GM19455 (cell line): ENCODE results near the gene TBCD.

Experiments used
- ATAC-seq: cut with Tn5 transposase; IDR thresholded peaks from one replicate; pipeline ENCODE4 v1.9.1; 2021; ENCODE audit not compliant: unreplicated experiment

Gene TBCD

DNA sequence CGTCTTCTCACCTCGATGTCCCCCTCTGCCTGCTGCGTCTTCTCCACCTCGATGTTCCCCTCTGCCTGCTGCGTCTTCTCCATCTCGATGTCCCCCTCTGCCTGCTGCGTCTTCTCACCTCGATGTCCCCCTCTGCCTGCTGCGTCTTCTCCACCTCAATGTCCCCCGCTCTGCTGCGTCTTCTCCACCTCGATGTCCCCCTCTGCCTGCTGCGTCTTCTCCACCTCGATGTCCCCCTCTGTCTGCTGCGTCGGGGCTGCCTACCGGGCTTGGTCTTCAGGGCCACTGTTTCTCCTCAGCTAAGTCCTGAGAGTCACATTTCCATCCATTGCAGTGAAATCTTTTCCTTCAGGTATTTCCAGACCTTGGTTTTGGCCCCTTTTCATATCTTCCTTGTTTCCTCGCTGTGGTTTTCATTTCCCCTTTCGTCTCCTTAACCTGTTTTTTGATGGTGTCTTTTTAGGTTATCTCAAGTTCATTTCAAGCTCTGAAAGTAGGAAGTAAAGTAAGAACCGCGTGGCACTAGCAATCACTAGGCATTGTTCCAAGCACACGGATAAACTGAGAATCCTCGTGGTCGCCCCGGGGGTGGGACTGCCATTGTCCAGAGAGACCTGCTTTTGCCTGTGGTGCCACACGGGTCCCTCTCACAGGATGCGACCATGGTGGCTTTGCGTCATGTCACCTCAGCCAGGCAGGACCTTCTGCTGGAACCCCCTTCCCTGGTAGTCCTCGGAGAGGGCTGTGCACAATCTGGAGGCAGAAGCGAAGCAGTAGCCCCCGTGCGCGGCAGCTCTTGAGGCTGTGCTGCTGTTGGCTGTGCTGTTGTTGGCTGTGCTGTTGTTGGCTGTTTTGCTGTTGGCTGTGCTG, 97.4 kb downstream of the TBCD start:
- ATAC-seq, result no peak

GRCh38 chr17:82851381-82851780, 99.5 kb downstream of the TBCD start:
- no peak for ATAC-seq

DNA sequence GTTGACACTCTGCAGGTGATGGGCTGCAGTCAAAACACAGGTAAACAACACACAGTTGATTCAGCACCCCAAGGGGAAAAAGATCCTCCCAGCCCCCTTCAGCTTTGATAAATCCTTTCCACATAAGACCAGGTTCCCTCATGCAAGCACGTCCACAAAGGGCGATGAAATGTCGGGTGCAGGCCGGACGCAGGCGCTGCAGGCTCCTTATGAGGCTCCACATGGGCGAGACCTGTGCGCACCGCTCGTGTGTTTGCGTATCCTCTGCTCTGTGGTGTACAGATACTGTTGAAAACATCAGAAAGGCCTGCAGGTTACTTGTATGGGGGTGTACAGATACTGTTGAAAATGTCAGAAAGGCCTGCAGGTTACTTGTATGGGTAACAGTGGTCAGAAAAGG, 102.4 kb downstream of the TBCD start:
- no peak for ATAC-seq

GRCh38 chr17:82856361-82856760, 104.5 kb downstream of the TBCD start:
- no peak for ATAC-seq

- no peak for ATAC-seq
Measured at GRCh38 chr17:82858376-82859126, 106.7 kb downstream of the TBCD start.

DNA sequence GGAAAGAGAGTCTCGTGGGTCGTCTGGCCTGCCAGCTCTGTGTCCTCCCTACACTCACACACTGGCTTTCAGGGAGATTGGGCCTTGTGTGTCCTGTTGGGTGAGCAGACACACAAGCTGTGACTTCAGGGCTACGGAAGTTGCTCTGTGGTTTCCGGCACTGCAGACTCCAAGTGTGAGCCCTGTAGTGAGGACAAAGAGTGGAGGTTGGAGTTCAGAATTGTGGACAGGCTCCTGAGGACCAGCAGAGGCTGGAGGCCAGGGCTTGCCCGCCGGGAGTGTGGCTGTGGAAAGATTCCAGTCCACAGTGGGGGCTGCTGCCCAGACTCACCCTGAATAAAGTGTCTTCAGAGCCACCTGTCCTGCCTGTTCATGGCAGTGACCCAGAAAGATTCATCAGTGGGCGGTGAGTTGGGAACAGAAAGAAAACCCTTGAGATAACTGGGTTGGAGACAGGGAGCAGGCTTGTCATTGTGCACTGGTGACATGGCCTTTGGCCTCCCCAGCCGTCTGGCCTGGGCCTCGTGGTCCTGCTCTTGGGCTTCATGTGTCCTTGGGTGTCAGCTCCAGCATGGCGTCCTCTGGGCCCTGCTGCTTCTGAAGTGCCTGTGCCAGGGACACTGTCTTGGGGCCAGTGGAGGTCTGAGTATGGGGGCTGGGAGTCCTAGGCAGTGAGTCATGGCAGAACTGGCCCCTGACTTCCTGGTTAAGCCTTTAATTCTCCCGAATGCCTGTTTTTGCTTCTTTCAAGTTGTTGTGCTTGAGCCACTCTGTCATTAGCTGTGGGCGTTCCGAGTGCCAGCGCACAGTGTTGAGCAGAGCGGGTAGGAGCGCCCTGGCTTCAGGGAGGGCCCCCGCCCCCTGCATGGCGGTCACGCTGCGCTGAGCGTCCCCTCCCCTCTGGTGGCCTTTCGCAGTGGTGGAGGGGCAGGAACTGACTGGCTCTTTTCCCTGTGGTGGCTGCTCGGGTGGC, 107.9 kb downstream of the TBCD start:
- ATAC-seq, result no peak

DNA sequence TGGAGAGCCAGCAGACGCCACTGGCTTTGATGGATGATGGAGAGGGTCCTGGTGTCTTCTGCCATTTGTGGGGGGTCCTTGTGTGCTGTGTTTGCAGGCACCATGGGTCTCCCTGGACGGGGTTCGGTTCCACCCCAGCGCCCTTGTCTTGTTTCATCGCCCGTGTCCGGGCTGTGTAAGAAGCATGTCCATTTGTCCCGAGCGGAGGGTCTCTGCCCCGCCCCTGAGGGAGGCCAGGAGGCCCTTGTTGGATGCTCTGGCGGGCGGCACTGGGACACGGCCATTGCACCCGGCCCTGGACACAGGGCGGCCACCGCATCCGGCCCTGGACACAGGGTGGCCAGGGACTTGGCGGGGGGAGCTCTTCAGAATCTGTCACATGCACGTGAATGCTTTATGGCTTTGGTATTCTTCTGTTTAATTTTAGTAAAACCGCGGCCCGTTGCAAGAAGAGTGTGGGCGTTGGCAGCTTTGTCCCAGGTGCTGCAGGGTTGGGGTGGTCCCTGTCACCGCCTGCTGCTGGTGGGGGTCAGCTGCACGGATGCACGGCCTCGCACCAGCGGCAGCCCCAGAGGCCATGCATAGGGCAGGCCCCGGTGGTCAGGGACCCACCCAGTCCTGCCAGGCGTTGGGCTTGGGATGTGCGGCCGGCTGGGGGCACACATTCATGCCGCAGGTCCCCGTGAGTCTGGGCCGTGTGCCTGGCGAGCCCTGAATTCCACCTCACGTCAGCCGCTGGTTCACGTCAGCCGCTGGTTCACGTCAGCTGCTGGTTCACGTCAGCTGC, 108.9 kb downstream of the TBCD start:
- no peak for ATAC-seq

GRCh38 chr17:82861393-82861775, 109.5 kb downstream of the TBCD start:
- no peak for ATAC-seq

GRCh38 chr17:82862191-82862590, 110.3 kb downstream of the TBCD start:
- no peak for ATAC-seq

DNA sequence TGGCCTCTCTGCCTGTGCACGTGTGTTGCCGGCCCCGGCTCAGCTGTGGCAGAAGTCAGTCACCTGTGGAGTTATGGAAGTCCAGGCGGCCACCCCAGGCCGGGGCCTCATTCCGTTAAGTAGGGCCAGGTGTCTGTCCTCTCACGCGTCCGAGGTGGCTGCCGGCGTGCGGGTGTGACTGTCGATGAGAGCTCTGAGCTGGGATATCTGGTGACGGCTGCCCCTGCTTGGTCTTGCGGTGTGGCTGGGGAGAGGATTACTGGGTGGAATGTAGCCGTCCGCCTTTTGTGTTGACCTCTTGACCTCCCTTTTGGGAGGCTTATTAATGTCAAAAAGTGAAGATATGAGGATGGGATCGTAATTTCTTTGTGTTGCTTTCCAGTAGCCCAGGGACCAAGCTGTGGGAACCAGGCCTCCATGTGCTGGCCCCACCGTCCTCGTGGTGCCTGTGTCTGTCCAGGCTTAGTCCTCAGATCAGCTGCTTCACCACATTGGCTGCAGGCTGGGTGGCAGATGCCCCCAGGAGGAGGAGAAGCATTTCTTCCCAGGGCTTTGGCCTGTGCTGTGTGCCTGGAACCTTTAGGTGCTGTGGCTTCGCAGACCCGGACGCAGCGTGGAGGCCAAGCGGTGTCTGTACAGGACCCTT, 111.0 kb downstream of the TBCD start:
- ATAC-seq, result no peak

DNA sequence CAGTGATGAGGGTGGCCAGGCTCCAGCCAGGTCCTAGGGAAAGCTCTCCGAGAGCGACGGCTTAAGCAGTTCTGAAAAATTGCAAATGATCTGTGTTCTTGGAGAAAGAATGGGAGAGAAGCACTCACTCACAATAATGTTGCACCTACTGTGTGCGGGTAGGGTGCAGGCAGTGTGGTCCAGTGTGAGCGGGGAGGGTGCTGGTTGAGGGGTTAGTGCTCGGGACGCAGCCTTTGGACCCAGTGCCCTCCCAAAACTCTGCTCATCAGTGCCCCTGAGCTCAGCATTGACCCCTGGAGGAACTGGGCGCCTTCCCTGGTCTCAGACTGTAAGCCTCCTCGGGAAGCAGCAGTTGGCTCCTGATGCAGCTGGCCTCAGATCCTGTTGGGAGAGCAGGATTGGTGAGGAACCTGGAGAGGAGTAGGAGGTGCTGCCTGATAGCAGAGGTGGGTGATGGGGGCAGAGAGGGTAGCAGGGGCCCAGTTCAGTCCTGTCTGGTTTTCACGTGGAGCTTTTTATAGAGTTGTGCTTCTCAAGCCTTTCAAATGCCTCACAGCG, 111.6 kb downstream of the TBCD start:
- ATAC-seq, result no peak

DNA sequence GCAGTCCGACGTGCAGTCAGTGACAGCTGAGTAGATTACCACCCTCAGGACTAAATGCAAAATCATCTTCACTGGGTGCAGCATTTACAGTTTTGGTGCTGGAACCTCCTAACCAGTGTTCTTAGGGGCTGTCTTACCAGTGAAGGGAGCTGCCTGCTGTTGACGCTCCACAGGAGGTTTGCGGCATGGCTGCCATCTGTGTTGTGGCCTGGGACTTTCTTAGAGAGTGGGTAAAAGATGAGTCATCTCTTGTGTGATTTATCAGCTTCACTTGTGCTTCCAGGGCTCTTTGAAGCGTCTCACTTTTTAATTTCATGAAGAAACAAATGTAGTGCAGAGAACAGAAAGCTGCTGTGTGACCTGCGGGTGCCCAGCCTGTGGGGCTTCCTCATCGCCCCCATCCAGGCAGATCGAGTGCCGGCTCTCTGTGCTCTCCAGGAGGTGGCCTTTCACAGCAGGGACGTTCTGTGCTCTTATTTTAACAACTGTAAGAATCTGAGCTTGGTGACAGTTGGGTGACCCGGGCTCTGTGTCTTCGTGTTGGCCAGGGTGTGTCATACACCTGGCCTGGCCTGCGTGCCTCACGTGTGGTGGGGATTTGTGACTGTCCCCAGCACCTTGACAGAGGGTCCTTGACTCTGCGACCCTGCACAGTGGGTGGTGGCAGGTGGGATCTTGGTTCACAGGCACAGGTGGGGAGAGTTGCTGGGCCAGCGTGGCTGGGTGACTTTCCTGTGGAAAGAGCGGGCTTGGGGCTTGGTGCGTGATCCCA, 112.3 kb downstream of the TBCD start:
- ATAC-seq, result peak; percentile 79

DNA sequence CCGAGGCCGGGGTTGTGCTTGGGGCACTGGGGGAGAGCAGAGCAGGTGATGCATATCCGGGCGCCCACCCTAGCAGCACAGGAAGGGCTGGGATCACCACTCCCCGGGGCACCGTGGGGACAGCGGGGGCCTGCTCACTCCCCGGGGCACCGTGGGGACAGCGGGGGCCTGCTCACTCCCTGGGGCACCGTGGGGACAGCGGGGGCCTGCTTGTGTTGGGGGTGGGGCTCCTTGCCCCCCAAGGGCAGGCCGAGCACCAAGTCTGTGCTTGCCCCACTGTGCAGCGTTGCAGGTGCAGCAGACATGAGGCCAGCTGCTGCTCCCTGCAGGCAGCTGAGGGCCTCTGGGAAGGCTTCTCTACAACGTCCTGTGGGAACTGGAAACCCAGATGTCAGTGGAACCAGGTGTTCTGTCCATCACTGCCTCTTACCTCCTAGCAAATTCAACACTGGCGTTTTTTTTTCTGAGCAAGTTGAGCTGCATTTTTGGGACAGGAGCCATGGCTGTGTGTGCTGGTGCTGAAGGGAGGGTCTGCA, 112.9 kb downstream of the TBCD start:
- ATAC-seq, result peak; percentile 5

- ATAC-seq, result no peak
Measured at GRCh38 chr17:82865274-82865673, 113.4 kb downstream of the TBCD start.

DNA sequence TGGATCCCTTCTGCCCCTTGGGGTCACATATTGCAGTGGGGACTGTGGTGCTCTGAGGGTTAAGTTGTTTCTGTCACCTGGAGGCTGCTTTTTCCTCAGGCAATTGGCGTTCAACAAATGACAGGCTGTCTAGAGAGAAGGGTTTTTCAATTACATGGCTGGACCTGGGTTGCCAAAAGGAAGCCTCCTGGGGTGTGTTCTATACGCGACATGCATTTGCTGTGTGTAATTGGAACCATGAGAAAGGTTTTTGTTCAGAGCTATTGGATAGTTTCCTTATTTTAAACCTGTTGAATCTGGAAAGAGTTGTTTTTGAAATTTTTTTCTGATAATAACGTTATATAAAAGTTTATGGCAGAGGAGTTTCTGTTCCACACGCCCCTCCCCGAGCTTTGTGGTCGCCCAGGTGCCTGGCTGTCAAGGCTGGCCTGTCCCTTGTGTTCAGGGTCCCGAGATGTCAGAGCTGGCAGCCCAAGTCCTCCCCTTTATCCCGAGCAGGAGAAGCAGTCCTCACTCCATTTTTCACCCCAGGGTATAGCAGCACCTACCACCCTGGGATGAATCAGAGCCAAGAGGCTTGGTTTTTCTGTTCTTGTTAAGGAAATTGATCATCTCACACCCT, 114.0 kb downstream of the TBCD start:
- ATAC-seq, result no peak

DNA sequence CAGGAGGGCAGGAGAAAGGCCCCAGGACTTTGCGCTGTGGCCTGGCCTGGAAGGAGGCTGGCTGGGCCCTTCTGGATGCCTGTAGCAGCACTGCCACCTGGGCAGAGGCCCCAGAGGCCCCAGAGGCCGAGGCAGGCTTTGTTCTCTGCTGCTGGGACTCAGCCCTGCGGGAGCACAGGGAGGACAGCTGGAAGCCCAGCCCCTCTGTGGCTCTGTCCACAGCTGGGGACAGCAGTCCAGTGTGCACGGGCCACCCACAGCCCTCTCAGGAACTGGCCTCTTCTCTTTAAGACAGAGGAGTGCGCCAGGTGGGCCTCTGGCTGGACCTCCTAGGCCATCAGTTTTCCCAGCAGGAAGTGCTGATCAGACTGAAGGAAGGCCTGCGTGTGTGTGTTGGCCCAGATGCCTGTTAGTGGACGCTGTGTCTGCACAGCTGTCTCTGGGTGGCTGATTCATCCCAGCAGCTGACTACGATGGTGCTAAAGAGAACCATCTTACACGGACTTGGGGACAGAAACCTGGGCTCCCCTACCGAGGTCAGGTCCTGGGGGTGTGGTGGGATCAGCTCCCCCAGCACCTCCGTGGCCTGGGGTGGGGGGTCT, 114.8 kb downstream of the TBCD start:
- no peak for ATAC-seq

- ATAC-seq, result no peak
Measured at GRCh38 chr17:82867763-82868325, 116.0 kb downstream of the TBCD start.
